SK-N-SH (cell line): ENCODE measurements around the gene SLC7A8. TPM values are rescaled to one million over a fixed set of nuclear protein-coding genes. Genes with fewer than 3 reads are reported as not detected.

Source experiments
- CTCF ChIA-PET: fragments of 300-600, 350-600 bp; formaldehyde crosslinking; extraction: SDS; loops from one replicate; lab custom pipeline; 2021; lab: Yijun Ruan, JAX
- POLR2A ChIA-PET: fragments of 350-600 bp; sonication (Branson Sonifier 250); formaldehyde crosslinking; extraction: SDS; loops from one replicate; lab custom pipeline; 2020; ENCODE audit warnings: antibody characterized with exemption, inconsistent platforms; lab: Yijun Ruan, JAX
- DNase-seq: peaks from one replicate; pipeline ENCODE4 v3.0.0; 2012
- H2AFZ ChIP-seq: fragments of 200-600 bp; sonication (generic); 2 replicates; pipeline ENCODE4 v1.8.1; 2016; ENCODE audit warnings: antibody characterized with exemption, mild to moderate bottlenecking, low read depth
- H3F3A ChIP-seq: fragments of 200-600 bp; sonication (generic); replicated peaks from 2 replicates; pipeline ENCODE3; 2016; ENCODE audit warnings: antibody characterized with exemption, mild to moderate bottlenecking; ENCODE audit not compliant: insufficient read depth
- H3K27ac ChIP-seq, 2 experiments: fragments of 200-500 bp in 1 of 2; fragments of 200-600 bp in 1 of 2; sonication (Bioruptor generic) in 1 of 2; sonication (generic), shearing (Covaris generic) in 1 of 2; 2 replicates each; pipeline versions ENCODE4 v1.5.1 to v1.6.1; 2014 to 2016; ENCODE audit warnings: low read depth in 2 of 2, inconsistent platforms in 1 of 2, low read length in 1 of 2, mild to moderate bottlenecking in 1 of 2, mixed read lengths in 1 of 2
- H3K27me3 ChIP-seq: fragments of 200-600 bp; sonication (generic), shearing (Covaris generic); 2 replicates; pipeline ENCODE4 v1.6.1; 2016; ENCODE audit warnings: mixed run types; ENCODE audit not compliant: insufficient read depth
- H3K36me3 ChIP-seq, 2 experiments: fragments of 200-500 bp in 1 of 2; fragments of 200-600 bp in 1 of 2; sonication (Bioruptor generic) in 1 of 2; sonication (generic) in 1 of 2; replicated peaks in 1 of 2; 2 replicates each; pipeline versions ENCODE3 to v1.5.1; 2014 to 2016; ENCODE audit warnings: low read length in 1 of 2, mild to moderate bottlenecking in 1 of 2; ENCODE audit not compliant: insufficient read depth in 2 of 2, control insufficient read depth in 1 of 2
- H3K4me1 ChIP-seq, 2 experiments: fragments of 200-500 bp in 1 of 2; fragments of 200-600 bp in 1 of 2; sonication (Bioruptor generic) in 1 of 2; sonication (generic), shearing (Covaris generic) in 1 of 2; 2 replicates each; pipeline versions ENCODE4 v1.5.1 to v1.6.1; 2014 to 2016; ENCODE audit warnings: low read depth in 1 of 2, low read length in 1 of 2, mixed run types in 1 of 2; ENCODE audit not compliant: insufficient read depth in 2 of 2, control insufficient read depth in 1 of 2
- H3K4me2 ChIP-seq: fragments of 200-600 bp; sonication (generic), shearing (Covaris generic); 2 replicates; pipeline ENCODE4 v1.6.1; 2017; ENCODE audit warnings: mixed run types
- H3K4me3 ChIP-seq, 2 experiments: fragments of 200-500 bp in 1 of 2; fragments of 200-600 bp in 1 of 2; sonication (Bioruptor generic) in 1 of 2; sonication (generic), shearing (Covaris generic) in 1 of 2; 2 replicates each; pipeline versions ENCODE4 v1.5.1 to v1.8.1; 2014 to 2016; ENCODE audit warnings: low read depth in 2 of 2, inconsistent platforms in 1 of 2, low read length in 1 of 2, mild to moderate bottlenecking in 1 of 2, mixed read lengths in 1 of 2, moderate library complexity in 1 of 2
- H3K79me2 ChIP-seq: fragments of 200-600 bp; sonication (generic); 2 replicates; pipeline ENCODE4 v1.8.1; 2017; ENCODE audit warnings: mild to moderate bottlenecking; ENCODE audit not compliant: insufficient read depth
- H3K9ac ChIP-seq: fragments of 200-600 bp; sonication (generic); 2 replicates; pipeline ENCODE4 v1.6.1; 2017; ENCODE audit warnings: mixed run types
- H3K9me2 ChIP-seq: fragments of 200-600 bp; sonication (generic); 2 replicates; pipeline ENCODE4 v1.6.1; 2017; ENCODE audit warnings: mixed run types
- H3K9me3 ChIP-seq: fragments of 200-600 bp; sonication (generic); 2 replicates; pipeline ENCODE4 v1.6.1; 2017; ENCODE audit warnings: mixed run types, mild to moderate bottlenecking, moderate library complexity
- H4K20me1 ChIP-seq: fragments of 200-600 bp; sonication (generic); 2 replicates; pipeline ENCODE4 v1.6.1; 2017; ENCODE audit warnings: mild to moderate bottlenecking, mixed run types; ENCODE audit not compliant: insufficient read depth
- CHD2 ChIP-seq: fragments of 150-350 bp; IDR thresholded peaks from 2 replicates; pipeline ENCODE4 v1.6.1; 2018; ENCODE audit warnings: low read length; ENCODE audit not compliant: partially characterized antibody
- EZH2phosphoT487 ChIP-seq: fragments of 200-600 bp; sonication (generic); IDR thresholded peaks from 2 replicates; pipeline ENCODE4 v1.6.1; 2017; ENCODE audit warnings: low read depth, mixed run types, mild to moderate bottlenecking, antibody characterized with exemption, moderate library complexity, borderline replicate concordance
- FOXM1 ChIP-seq: IDR thresholded peaks from 2 replicates; pipeline ENCODE4 v1.4.0; 2012; ENCODE audit warnings: low read depth, mild to moderate bottlenecking
- GABPA ChIP-seq: IDR thresholded peaks from 2 replicates; pipeline ENCODE4 v1.4.0; 2012; ENCODE audit warnings: low read depth, mild to moderate bottlenecking
- GATA2 ChIP-seq: sonication (generic); formaldehyde crosslinking; IDR thresholded peaks from 2 replicates; pipeline ENCODE4 v1.5.0; 2020; ENCODE audit warnings: mild to moderate bottlenecking, missing genetic modification reagents
- JUND ChIP-seq: IDR thresholded peaks from 2 replicates; pipeline ENCODE4 v1.4.0; 2012
- MEF2A ChIP-seq: IDR thresholded peaks from 2 replicates; pipeline ENCODE4 v1.4.0; 2012; ENCODE audit warnings: low read depth, borderline replicate concordance
- MXI1 ChIP-seq: IDR thresholded peaks from 2 replicates; pipeline ENCODE4 v1.6.1; 2012; ENCODE audit warnings: mild to moderate bottlenecking, low read depth, low read length, improper control_type of control experiment
- NRF1 ChIP-seq: IDR thresholded peaks from 2 replicates; pipeline ENCODE4 v1.6.1; 2012; ENCODE audit warnings: low read depth, mild to moderate bottlenecking, low read length
- POLR2AphosphoS5 ChIP-seq: IDR thresholded peaks from 2 replicates; pipeline ENCODE4 v1.6.1; 2012; ENCODE audit warnings: low read depth, low read length
- RAD21 ChIP-seq: IDR thresholded peaks from 2 replicates; pipeline ENCODE4 v1.6.1; 2012; ENCODE audit warnings: mild to moderate bottlenecking, low read length
- RCOR1 ChIP-seq: fragments of 150-350 bp; IDR thresholded peaks from 2 replicates; pipeline ENCODE4 v1.6.1; 2017; ENCODE audit warnings: antibody characterized with exemption, low read length
- RXRA ChIP-seq: IDR thresholded peaks from 2 replicates; pipeline ENCODE4 v1.4.0; 2012; ENCODE audit warnings: low read depth, mild to moderate bottlenecking, borderline replicate concordance
- SMC3 ChIP-seq: IDR thresholded peaks from 2 replicates; pipeline ENCODE4 v1.6.1; 2012; ENCODE audit warnings: low read depth, low read length, improper control_type of control experiment
- TCF12 ChIP-seq: IDR thresholded peaks from 2 replicates; pipeline ENCODE4 v1.4.0; 2012
- TEAD4 ChIP-seq: IDR thresholded peaks from 2 replicates; pipeline ENCODE4 v1.4.0; 2012; ENCODE audit warnings: mild to moderate bottlenecking, borderline replicate concordance; ENCODE audit not compliant: insufficient read depth
- WGBS: methylation state at CpG from one replicate; pipeline ENCODE4 v1.1.6; 2017; ENCODE audit warnings: low lambda C conversion rate; 5-methylcytosine and 5-hydroxymethylcytosine counted together
- polyA plus RNA-seq, 3 experiments: library from polyadenylated mRNA; depleted of rRNA; stranded (reverse); fragments of >200 nt; gene quantifications; 2 replicates each; pipeline ENCODE4 v1.2.3, GENCODE V29; 2012
- TF ChIP-seq, protein P1 (sequence below): IDR thresholded peaks from 2 replicates; pipeline ENCODE4; 2012
- TF ChIP-seq, protein P2 (sequence below): IDR thresholded peaks from 2 replicates; pipeline ENCODE4 v1.4.0; 2012; ENCODE audit warnings: low read depth, borderline replicate concordance
- TF ChIP-seq, protein P3 (sequence below): fragments of 150-350 bp; IDR thresholded peaks from 2 replicates; pipeline ENCODE4 v1.6.1; 2016; ENCODE audit warnings: mild to moderate bottlenecking, low read depth, low read length
- TF ChIP-seq, protein P4 (sequence below): fragments of 200-600 bp; sonication (generic); IDR thresholded peaks from 2 replicates; pipeline ENCODE4 v1.6.1; 2017; ENCODE audit warnings: antibody characterized with exemption, mild to moderate bottlenecking, moderate library complexity

The SLC7A8 gene
- polyA plus RNA-seq, 1 of the 3 experiments (the other 2 are of a cell fraction), result 1.4 TPM

DNA sequence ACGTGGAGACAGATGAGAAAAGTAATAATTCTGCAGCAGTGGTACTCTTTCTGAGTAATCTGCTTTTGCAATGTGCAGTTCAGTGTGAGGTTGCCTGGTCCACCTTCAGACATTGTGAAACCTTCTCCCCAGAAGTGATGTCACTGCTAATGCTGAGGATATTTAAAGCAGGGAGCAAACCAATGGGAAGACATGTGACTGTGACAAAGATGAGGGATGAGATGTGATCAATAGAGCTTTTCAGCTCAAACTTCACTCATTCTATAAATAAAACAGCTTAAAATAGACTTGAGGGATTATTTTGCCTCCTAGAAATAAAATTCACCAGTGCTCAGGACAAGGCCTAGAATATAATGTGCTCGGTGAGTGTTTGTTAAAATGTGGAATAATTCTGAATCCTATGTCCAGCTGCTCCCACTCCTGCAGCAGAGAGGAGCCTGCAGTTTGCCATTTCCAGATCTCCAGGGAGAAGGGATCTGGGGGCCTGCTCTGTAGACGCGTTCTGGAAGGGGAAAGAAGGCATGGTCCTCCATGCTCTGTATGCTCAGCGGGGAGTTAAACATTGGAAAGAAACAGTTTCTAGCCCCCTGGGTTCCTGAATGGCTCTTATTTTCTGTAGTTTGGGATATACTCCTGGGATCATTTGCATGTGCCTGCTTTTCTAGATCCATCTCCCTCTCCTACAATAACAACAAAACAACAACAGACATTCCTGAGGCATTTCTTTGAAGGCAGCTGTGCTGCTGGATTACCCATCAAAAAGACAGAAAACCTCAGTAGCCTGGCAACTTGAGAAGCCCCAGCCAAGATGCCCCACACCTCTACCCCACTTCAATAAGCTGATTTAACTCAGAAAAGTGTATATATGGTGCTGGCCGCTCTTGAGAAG, 8.9 kb downstream of the SLC7A8 start:
- CTCF ChIA-PET, result interaction anchor here (6.4 to 8.8 kb wide), 2 partner anchors 11 to 53 kb away, joined by 48 to 53 read pairs; no protein-coding TSS in a partner anchor
- H3K4me1 ChIP-seq, result no peaks in the 10 kb centered on the region
- 42% methylated on average over 6 of the region's 6 CpGs for WGBS
- H3K27me3 ChIP-seq, result peaks cover 12% of the 10 kb centered on the region; the same call in 1 of the 2 replicates
- no peaks in the 10 kb centered on the region for H3K79me2 ChIP-seq
- peaks cover 6% of the 10 kb centered on the region for H3F3A ChIP-seq
- TF ChIP-seq MEF2A (no peak), RCOR1 (no peak), POLR2AphosphoS5 (no peak), FOXM1 (no peak), TCF12 (no peak), MXI1 (no peak), TEAD4 (no peak), NRF1 (no peak), EZH2phosphoT487 (no peak), GATA2 (CRISPR knock-in tag) (no peak), CHD2 (no peak), RXRA (no peak), RAD21 (no peak), GABPA (no peak), JUND (no peak), SMC3 (no peak)
- TF ChIP-seq, protein P1, sequence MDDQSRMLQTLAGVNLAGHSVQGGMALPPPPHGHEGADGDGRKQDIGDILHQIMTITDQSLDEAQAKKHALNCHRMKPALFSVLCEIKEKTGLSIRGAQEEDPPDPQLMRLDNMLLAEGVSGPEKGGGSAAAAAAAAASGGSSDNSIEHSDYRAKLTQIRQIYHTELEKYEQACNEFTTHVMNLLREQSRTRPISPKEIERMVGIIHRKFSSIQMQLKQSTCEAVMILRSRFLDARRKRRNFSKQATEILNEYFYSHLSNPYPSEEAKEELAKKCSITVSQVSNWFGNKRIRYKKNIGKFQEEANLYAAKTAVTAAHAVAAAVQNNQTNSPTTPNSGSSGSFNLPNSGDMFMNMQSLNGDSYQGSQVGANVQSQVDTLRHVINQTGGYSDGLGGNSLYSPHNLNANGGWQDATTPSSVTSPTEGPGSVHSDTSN, result no peak
- TF ChIP-seq, protein P2, sequence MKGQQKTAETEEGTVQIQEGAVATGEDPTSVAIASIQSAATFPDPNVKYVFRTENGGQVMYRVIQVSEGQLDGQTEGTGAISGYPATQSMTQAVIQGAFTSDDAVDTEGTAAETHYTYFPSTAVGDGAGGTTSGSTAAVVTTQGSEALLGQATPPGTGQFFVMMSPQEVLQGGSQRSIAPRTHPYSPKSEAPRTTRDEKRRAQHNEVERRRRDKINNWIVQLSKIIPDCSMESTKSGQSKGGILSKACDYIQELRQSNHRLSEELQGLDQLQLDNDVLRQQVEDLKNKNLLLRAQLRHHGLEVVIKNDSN, result no peak
- TF ChIP-seq, protein P3, sequence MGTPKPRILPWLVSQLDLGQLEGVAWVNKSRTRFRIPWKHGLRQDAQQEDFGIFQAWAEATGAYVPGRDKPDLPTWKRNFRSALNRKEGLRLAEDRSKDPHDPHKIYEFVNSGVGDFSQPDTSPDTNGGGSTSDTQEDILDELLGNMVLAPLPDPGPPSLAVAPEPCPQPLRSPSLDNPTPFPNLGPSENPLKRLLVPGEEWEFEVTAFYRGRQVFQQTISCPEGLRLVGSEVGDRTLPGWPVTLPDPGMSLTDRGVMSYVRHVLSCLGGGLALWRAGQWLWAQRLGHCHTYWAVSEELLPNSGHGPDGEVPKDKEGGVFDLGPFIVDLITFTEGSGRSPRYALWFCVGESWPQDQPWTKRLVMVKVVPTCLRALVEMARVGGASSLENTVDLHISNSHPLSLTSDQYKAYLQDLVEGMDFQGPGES, result no peak
- TF ChIP-seq, protein P4, sequence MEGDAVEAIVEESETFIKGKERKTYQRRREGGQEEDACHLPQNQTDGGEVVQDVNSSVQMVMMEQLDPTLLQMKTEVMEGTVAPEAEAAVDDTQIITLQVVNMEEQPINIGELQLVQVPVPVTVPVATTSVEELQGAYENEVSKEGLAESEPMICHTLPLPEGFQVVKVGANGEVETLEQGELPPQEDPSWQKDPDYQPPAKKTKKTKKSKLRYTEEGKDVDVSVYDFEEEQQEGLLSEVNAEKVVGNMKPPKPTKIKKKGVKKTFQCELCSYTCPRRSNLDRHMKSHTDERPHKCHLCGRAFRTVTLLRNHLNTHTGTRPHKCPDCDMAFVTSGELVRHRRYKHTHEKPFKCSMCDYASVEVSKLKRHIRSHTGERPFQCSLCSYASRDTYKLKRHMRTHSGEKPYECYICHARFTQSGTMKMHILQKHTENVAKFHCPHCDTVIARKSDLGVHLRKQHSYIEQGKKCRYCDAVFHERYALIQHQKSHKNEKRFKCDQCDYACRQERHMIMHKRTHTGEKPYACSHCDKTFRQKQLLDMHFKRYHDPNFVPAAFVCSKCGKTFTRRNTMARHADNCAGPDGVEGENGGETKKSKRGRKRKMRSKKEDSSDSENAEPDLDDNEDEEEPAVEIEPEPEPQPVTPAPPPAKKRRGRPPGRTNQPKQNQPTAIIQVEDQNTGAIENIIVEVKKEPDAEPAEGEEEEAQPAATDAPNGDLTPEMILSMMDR, result no peak
- H3K27ac ChIP-seq, result no peak overlapping the region
- H3K9me2 ChIP-seq, result no peaks in the 10 kb centered on the region
- H3K36me3 ChIP-seq, result no peaks in the 10 kb centered on the region
- H3K4me2 ChIP-seq, result no peak overlapping the region
- DNase-seq, result no peak
- no peaks in the 10 kb centered on the region for H3K9me3 ChIP-seq
- no peak overlapping the region for H3K9ac ChIP-seq
- no peak overlapping the region for H3K4me3 ChIP-seq
- POLR2A ChIA-PET, result no interaction called here
- no peaks in the 10 kb centered on the region for H4K20me1 ChIP-seq
- H2AFZ ChIP-seq, result no peak overlapping the region
